GM12873 (cell line): ENCODE measurements around the gene ZNF763.
A peak's percentile ranks its signal among the peaks of the same experiment; 100 is the strongest.

Experiments
- CTCF ChIP-seq: IDR thresholded peaks from 2 replicates; pipeline ENCODE4 v1.5.1; 2012; ENCODE audit warnings: low read depth, mild to moderate bottlenecking, moderate library complexity, low read length, control low read depth; ENCODE audit not compliant: insufficient read depth; ENCODE audit errors: missing control alignments

The ZNF763 gene

GRCh38 chr19:11984986-11985385 lies 20.1 kb downstream of the ZNF763 start:
- TF ChIP-seq CTCF: peak; percentile 50

- no peak for TF ChIP-seq CTCF
These were observed 21.9 kb downstream of the ZNF763 start for GRCh38 chr19:11986754-11987153.

- no peak for TF ChIP-seq CTCF
These were observed 22.8 kb downstream of the ZNF763 start for GRCh38 chr19:11987405-11988281.

- no peak for TF ChIP-seq CTCF
These were observed 24.2 kb downstream of the ZNF763 start for GRCh38 chr19:11989112-11989456.

- no peak for TF ChIP-seq CTCF
These were observed 30.3 kb downstream of the ZNF763 start for GRCh38 chr19:11995174-11995573.

GRCh38 chr19:12000152-12000981 lies 35.5 kb downstream of the ZNF763 start:
- TF ChIP-seq CTCF: no peak
